Measurements from ENCODE around the gene NAV3.

The NAV3 gene

DNA sequence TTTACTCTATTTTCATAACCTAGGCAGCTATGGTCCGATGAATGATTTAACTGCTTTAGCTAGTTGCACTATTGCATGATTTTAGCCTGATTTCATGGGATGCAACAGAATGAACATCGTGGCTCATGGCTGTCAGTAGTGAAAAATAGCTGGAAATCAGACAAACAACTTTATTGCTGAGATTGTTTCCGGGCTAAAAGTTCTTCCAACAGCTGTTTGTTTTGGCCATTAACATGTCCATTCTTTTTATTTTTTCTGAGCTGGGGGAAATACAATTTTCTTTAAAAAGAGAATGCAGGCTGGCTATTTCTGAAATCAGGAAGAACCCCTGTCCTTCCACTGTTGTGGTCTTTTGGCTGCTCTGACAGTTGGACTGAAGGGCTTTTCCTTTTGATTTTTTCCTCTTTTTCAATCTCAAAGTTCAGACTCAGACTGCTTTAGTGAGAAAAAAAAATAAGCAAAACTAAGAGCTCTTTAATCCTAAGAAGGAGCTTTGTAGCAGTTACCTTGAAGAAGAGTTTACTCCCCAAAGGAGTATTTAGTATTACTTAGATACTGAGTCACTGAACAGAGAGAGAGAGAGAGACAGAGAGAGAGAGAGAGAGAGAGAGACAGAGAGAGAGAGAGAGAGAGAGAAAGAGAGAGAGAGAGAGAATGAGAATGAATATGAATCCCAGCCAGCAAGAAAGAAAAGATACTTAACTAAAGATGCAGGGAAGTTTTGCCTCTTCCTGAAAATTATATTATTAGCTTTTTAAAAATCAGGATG lies at the start of gene NAV3:
NAV3 (plus strand) TSS at position 312 of the 769 bp plus-strand sequence. CDS start 568 bp downstream, outside the sequence.
- DNase-seq (ENCODE audit: low read depth), result no peak

DNA sequence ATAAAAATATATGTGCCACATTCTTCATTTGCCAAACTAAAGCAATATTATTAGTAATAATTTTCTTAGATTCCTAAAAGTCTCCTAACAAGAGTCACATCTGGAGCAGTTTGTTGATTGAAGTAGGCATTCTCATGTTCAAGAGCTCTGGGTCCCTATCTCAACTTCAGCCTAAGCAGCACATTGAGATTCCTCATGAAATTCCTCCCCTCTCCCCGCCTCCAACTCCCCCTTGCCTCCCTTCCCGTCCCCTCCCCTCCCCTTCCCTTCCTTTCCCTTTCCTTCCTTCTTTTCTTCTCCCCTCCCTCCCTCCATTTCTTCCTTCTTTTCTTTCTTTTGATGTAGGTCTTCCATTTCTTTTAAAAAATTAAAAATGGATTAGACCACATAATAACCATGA lies 48.7 kb upstream of the NAV3 start:
- DNase-seq (ENCODE audit: low read depth), result no peak

GRCh38 chr12:77782766-77783165 lies 47.9 kb upstream of the NAV3 start:
- DNase-seq (ENCODE audit: low read depth), result no peak

GRCh38 chr12:77785211-77785610 lies 45.5 kb upstream of the NAV3 start:
- DNase-seq (ENCODE audit: low read depth), result no peak

GRCh38 chr12:77786675-77787074 lies 44.0 kb upstream of the NAV3 start:
- no peak for DNase-seq (ENCODE audit: low read depth)

DNA sequence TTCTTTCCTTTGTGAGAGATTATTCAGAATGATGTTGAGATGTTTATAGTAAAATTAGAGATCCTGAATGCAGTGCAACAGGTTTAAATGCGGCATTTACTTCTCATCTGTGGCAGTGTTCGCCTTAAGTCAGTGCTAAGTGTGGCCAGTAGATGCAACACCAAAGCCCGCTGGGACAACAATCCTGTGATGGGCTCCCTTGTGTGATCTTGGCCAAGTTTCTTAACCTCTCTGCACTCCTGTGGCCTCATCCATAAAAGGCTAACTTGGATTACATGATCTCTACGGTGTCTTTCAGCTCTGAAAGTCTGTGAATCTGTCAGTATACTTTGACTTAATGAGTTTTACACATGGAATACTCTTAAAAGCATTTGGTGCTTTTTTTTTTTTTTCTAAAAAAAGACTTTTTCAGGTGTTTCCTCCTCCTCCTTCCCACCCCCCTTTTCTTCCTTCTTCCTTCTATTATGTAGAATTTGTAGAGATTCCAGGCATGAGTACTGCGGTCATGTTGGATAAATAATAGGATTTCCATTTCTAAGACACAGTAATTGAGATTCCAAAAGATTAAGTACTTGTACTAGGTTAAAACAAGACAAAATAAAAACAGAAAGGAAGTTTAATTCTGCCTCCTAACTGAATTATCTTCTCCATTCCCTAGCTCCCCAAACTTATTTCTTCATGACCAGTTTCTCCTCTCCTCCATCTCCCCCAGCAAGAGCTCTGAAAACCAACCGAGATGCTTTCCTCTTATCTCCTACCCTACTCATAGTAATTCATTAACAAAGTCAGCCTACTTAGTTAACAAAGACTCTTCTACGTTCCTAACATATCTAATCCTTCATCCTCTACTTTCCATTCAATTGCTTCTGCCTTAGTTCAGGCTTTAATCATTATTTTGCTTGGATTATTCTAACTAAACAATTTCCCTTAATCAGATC lies 42.2 kb upstream of the NAV3 start:
- no peak for DNase-seq (ENCODE audit: low read depth)

GRCh38 chr12:77795699-77796098 lies 35.0 kb upstream of the NAV3 start:
- DNase-seq (ENCODE audit: low read depth), result no peak

DNA sequence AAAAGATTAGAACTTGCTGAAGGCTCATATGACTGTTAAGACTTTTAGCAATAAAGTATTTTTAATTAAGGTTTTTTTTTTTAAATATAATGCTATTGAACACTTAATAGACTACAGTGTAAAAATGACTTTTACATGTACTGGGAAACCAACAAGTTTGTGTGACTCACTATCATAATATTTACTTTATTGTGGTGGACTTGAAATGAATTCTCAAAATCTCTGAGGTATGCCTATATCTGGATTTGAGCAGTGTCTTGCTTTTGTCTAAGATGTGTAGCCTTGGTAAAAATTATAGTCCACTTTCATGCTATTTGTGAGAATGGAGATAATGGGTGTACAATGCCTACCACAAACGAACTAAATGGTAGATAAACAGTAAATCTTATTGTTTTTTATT lies 33.9 kb upstream of the NAV3 start:
- DNase-seq (ENCODE audit: low read depth), result no peak

GRCh38 chr12:77800501-77800900 lies 30.2 kb upstream of the NAV3 start:
- DNase-seq (ENCODE audit: low read depth), result no peak

- DNase-seq (ENCODE audit: low read depth), result no peak
Observed at GRCh38 chr12:77808534-77808933, 22.2 kb upstream of the NAV3 start.

DNA sequence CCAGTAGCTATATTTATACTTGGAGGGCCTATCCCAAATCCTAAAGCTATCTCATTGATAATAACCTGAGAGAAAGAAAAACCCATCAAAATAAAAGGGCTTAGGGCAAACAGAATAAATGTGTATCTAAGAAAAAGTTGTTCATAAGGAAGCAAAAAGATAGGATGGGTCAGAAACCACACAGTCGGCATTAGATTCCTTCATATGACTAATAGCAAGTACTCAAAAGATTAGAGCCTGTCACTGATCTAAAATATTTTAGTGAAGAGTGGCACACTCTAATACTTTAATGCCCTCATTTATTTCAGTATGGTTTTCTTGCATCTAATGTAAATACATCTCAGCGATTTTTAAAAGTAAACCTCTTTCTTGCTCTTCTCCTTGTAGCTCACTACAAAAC lies 17.1 kb upstream of the NAV3 start:
- no peak for DNase-seq (ENCODE audit: low read depth)

GRCh38 chr12:77814386-77814785 lies 16.3 kb upstream of the NAV3 start:
- DNase-seq (ENCODE audit: low read depth), result no peak

GRCh38 chr12:77816196-77816595 lies 14.5 kb upstream of the NAV3 start:
- no peak for DNase-seq (ENCODE audit: low read depth)

DNA sequence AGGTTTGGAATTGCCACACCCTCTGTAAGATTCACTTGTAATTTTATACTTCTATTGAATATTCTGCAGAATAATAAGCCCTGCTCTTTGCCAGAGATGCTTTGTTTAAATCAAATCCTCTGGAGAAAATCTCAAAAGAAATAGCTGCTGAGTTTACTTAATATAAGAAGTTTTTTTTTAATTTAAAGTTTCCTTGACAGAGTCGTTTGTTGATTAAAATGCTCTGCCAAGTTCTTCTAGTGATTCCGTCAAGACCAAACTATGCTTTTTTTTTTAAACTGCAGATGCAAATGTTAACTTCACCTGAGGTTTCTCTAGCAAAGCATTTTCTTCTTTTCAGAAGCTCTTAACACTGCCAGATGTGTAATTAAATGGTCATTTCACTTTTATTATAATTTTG lies 13.4 kb upstream of the NAV3 start:
- no peak for DNase-seq (ENCODE audit: low read depth)

- no peak for DNase-seq (ENCODE audit: low read depth)
Observed at GRCh38 chr12:77818351-77818750, 12.3 kb upstream of the NAV3 start.

DNA sequence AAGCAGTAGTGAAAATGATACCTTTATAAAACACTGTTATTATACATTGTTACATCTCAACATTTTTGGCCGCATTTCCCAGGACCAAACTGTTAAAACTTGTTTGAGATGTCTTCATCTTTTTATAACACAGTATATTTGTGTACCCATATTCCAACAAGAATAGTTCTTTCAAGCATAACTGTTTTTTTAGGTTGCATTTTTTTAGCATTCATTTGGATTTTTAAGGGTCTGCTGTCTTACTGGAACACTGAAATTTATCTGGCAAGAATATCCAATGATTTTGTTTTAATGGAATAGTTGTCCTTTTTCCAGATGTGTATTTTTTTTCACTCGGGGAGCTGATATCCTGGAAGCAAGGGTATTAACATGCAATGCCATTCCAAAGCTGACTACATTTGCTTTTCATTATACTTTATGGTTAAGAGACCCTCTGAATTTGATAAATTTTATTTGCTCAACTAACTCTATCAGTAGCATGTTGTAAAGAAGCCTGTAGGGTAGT lies 8.9 kb upstream of the NAV3 start:
- DNase-seq (ENCODE audit: low read depth), result no peak

DNA sequence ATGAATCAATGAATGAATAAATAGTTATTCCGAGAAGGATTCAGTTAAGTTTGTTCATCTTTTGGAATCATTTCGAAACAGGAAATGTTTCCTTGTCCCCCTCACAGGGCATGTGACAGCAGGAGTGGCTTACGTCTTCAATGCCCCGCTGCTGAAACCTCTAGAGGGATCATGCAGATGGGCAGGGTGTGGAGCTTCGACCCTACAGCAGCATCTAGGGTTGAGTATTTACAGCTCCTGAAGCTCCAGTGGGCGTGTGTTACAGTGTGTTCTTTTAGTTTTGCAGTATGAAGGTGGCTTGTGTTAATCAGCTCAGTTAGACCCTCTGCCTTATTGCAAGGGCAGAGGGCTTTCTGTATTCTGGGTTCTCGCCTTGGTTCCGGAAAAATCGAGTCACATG lies 2.6 kb downstream of the NAV3 start:
- no peak for DNase-seq (ENCODE audit: low read depth)

GRCh38 chr12:77834618-77835017 lies 3.9 kb downstream of the NAV3 start:
- no peak for DNase-seq (ENCODE audit: low read depth)

GRCh38 chr12:77835969-77836368 lies 5.3 kb downstream of the NAV3 start:
- no peak for DNase-seq (ENCODE audit: low read depth)

- no peak for DNase-seq (ENCODE audit: low read depth)
Observed at GRCh38 chr12:77837876-77838291, 7.2 kb downstream of the NAV3 start.

GRCh38 chr12:77841521-77841920 lies 10.8 kb downstream of the NAV3 start:
- DNase-seq (ENCODE audit: low read depth), result no peak

DNA sequence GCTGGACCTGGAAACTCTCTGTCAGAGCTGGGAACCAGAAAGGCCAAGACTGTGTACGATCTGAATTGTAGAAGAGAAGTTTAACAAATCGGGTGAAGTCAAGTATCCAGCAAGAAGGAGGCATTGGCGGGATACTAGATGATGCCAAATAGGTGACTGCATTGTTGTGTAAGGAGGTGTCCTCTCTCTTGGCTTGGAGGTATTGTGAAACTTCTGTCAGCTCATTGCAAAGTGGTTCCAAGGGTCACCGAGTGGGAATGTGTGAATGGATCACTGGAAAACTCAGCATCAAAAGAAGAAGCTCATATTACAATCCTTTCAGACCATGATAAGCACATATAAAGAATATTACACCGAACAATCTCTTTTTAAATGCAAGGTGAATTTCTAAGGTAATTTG lies 11.7 kb downstream of the NAV3 start:
- no peak for DNase-seq (ENCODE audit: low read depth)

GRCh38 chr12:77845831-77846230 lies 15.1 kb downstream of the NAV3 start:
- DNase-seq (ENCODE audit: low read depth), result no peak

All from activated T-helper 9 cell treated with anti-CD3 and anti-CD28 coated beads, Interleukin-2, amount 50 U/mL, for 16 hours (primary cell).